Prostate gland (tissue), 2 donors: ENCODE measurements around the gene IFIT1. TPM values are rescaled to one million over a fixed set of nuclear protein-coding genes. Genes with fewer than 3 reads are reported as not detected.
"Not testable (repeated sequence)": the region's sequence is repeated elsewhere in the genome, so short reads cannot be mapped to it uniquely, and the experiment has no call there.

ENCODE experiments used
- DNase-seq: peaks from one replicate; pipeline ENCODE4 v3.0.0-alpha.2; 2019; ENCODE audit warnings: low spot score
- H3K27ac ChIP-seq, 2 donors: fragments of 200-600 bp; sonication (generic); 2 replicates each; pipeline ENCODE4 v1.5.1; 2017 to 2019
- H3K27me3 ChIP-seq: fragments of 200-600 bp; sonication (generic); replicated peaks from 2 replicates; pipeline ENCODE4 v1.5.1; 2019; ENCODE audit not compliant: insufficient read depth
- H3K36me3 ChIP-seq, 2 donors: fragments of 200-600 bp; sonication (generic); 1 replicate in 1 of 2; 2 replicates in 1 of 2; pipeline versions ENCODE4 v1.5.1 to v1.8.1; 2017 to 2019
- H3K4me1 ChIP-seq: fragments of 200-600 bp; sonication (generic); replicated peaks from 2 replicates; pipeline ENCODE4 v1.5.1; 2019
- H3K4me3 ChIP-seq, 2 donors: fragments of 200-600 bp; sonication (generic); 2 replicates each; pipeline ENCODE4 v1.5.1; 2017 to 2019
- H3K9me3 ChIP-seq: fragments of 200-600 bp; sonication (generic); 2 replicates; pipeline ENCODE4 v1.5.1; 2017
- POLR2A ChIP-seq: fragments of 450-650 bp; IDR thresholded peaks from one replicate; pipeline ENCODE4 v1.6.1; 2016; ENCODE audit warnings: antibody characterized with exemption, mild to moderate bottlenecking
- POLR2AphosphoS5 ChIP-seq: sonication (generic); formaldehyde crosslinking; IDR thresholded peaks from one replicate; pipeline ENCODE4 v1.6.1; 2017; ENCODE audit warnings: antibody characterized with exemption
- WGBS: methylation state at CpG from one replicate; pipeline ENCODE4 v1.1.5; 2018; 5-methylcytosine and 5-hydroxymethylcytosine counted together
- intact Hi-C: fragments of 100-400 bp; cut with DNase I; formaldehyde crosslinking; loops from one replicate; pipeline ENCODE4 v1.14.2; 2022
- total RNA-seq, 2 donors: library from RNA; depleted of rRNA; stranded (reverse); fragments of >200 nt; gene quantifications; one replicate each; pipeline ENCODE4 v1.1.0, GENCODE V29; 2016
- TF ChIP-seq, protein P1 (sequence below), 4 experiments: fragments of 200-600 bp in 2 of 4; fragments of 450-650 bp in 2 of 4; sonication (generic) in 2 of 4; IDR thresholded peaks; 1 replicate in 3 of 4; 2 replicates in 1 of 4; pipeline ENCODE4 v1.5.1; 2016 to 2019; ENCODE audit warnings: antibody characterized with exemption in 4 of 4, mild to moderate bottlenecking in 2 of 4, moderate library complexity in 2 of 4

IFIT1 gene
- total RNA-seq, 2 donors from 2014 or later, result 7.6 to 17.4 TPM

DNA sequence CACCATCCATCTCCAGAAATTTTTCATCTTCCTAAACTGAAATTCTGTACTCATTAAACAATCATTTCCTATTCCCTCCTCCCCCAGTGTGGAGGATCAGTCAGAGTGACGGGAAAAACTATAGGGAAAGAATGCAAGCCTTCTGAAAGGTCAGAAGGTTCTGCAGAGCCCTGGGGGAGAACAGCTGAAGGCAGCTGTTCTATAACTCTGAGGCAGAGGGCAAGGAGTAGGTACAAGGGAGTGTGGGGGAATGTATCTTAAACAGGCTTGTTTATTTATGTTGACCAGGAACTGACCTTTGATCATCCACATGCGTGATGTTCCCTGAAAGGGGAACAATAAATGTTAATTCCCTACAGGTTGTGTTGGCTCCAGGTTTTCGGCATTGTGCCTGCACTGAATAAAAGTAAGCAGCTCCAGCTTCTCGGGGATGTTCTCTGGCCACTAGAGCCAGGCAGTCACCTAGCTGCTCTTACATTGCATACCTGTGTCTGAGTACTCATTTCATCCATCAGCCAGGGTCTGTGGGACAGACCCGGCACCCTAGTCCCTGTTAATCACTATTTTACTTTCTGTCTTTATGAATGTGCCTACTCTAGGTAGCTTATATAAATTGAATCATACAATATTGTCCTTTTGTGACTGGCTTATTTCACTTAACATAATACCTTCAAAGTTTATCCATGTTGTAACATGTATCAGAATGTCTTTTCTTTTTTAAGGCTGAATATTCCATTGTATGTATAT, 5.8 kb downstream of the IFIT1 start:
- no peaks in the 10 kb centered on the region for H3K27me3 ChIP-seq
- H3K9me3 ChIP-seq, result no peaks in the 10 kb centered on the region
- TF ChIP-seq, protein P1, sequence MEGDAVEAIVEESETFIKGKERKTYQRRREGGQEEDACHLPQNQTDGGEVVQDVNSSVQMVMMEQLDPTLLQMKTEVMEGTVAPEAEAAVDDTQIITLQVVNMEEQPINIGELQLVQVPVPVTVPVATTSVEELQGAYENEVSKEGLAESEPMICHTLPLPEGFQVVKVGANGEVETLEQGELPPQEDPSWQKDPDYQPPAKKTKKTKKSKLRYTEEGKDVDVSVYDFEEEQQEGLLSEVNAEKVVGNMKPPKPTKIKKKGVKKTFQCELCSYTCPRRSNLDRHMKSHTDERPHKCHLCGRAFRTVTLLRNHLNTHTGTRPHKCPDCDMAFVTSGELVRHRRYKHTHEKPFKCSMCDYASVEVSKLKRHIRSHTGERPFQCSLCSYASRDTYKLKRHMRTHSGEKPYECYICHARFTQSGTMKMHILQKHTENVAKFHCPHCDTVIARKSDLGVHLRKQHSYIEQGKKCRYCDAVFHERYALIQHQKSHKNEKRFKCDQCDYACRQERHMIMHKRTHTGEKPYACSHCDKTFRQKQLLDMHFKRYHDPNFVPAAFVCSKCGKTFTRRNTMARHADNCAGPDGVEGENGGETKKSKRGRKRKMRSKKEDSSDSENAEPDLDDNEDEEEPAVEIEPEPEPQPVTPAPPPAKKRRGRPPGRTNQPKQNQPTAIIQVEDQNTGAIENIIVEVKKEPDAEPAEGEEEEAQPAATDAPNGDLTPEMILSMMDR (IDR thresholded peaks at IDR 0.05), result no peak
- TF ChIP-seq POLR2A (no peak), POLR2AphosphoS5 (no peak)
- H3K27ac ChIP-seq, result no peak overlapping the region
- 83% methylated on average over 5 of the region's 5 CpGs for WGBS
- H3K4me3 ChIP-seq, result no peak overlapping the region
- no peak for DNase-seq
- intact Hi-C loops, result no loop called here
- no peaks in the 10 kb centered on the region for H3K36me3 ChIP-seq
- H3K4me1 ChIP-seq, result no peaks in the 10 kb centered on the region

GRCh38 chr10:89399956-89400355, 7.5 kb downstream of the IFIT1 start:
- H3K27me3 ChIP-seq, result no peaks in the 10 kb centered on the region
- DNase-seq, result no peak
- intact Hi-C loops, result no loop called here
- TF ChIP-seq POLR2A (no peak), POLR2AphosphoS5 (no peak)
- TF ChIP-seq, protein P1 (IDR thresholded peaks at IDR 0.05), result no peak
- no peaks in the 10 kb centered on the region for H3K9me3 ChIP-seq
- no peaks in the 10 kb centered on the region for H3K36me3 ChIP-seq
- H3K4me3 ChIP-seq, result no peak overlapping the region
- WGBS, result 88% methylated on average over 1 of the region's 1 CpG
- H3K27ac ChIP-seq, result no peak overlapping the region
- no peaks in the 10 kb centered on the region for H3K4me1 ChIP-seq

DNA sequence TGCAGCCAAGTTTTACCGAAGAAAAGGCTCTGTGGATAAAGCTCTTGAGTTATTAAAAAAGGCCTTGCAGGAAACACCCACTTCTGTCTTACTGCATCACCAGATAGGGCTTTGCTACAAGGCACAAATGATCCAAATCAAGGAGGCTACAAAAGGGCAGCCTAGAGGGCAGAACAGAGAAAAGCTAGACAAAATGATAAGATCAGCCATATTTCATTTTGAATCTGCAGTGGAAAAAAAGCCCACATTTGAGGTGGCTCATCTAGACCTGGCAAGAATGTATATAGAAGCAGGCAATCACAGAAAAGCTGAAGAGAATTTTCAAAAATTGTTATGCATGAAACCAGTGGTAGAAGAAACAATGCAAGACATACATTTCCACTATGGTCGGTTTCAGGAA, 10.6 kb downstream of the IFIT1 start:
- no peak overlapping the region for H3K27ac ChIP-seq
- intact Hi-C loops, result no loop called here
- no peaks in the 10 kb centered on the region for H3K36me3 ChIP-seq
- no peak for TF ChIP-seq POLR2A
- TF ChIP-seq POLR2AphosphoS5, result no peak
- TF ChIP-seq, protein P1 (IDR thresholded peaks at IDR 0.05), result no peak
- no peak overlapping the region for H3K4me3 ChIP-seq
- no peaks in the 10 kb centered on the region for H3K27me3 ChIP-seq
- no peaks in the 10 kb centered on the region for H3K9me3 ChIP-seq
- H3K4me1 ChIP-seq, result no peaks in the 10 kb centered on the region
- 91% methylated on average over 2 of the region's 2 CpGs for WGBS
- DNase-seq, result no peak

- intact Hi-C loops, result no loop called here
- Histone ChIP-seq H3K27me3 (no peaks in the 10 kb centered on the region), H3K4me3 (no peak overlapping the region), H3K4me1 (no peaks in the 10 kb centered on the region), H3K9me3 (no peaks in the 10 kb centered on the region), H3K27ac (no peak overlapping the region), H3K36me3 (no peaks in the 10 kb centered on the region)
- TF ChIP-seq, protein P1 (IDR thresholded peaks at IDR 0.05), result no peak
- TF ChIP-seq POLR2A (no peak), POLR2AphosphoS5 (no peak)
- no peak for DNase-seq
- 73% methylated on average over 11 of the region's 11 CpGs for WGBS
These were observed 12.0 kb downstream of the IFIT1 start for GRCh38 chr10:89404104-89405047.

- WGBS, result 95% methylated on average over 9 of the region's 9 CpGs
- H3K4me1 ChIP-seq, H3K27me3 ChIP-seq, H3K36me3 ChIP-seq, intact Hi-C loops, H3K9me3 ChIP-seq, H3K27ac ChIP-seq, H3K4me3 ChIP-seq, DNase-seq: not testable (repeated sequence)
These were observed 13.8 kb downstream of the IFIT1 start for GRCh38 chr10:89406178-89406577.

- H3K36me3 ChIP-seq, H3K27ac ChIP-seq, H3K27me3 ChIP-seq, H3K4me3 ChIP-seq, DNase-seq, intact Hi-C loops, H3K9me3 ChIP-seq, H3K4me1 ChIP-seq: not testable (repeated sequence)
- 93% methylated on average over 3 of the region's 3 CpGs for WGBS
These were observed 15.4 kb downstream of the IFIT1 start for GRCh38 chr10:89407792-89408191.

DNA sequence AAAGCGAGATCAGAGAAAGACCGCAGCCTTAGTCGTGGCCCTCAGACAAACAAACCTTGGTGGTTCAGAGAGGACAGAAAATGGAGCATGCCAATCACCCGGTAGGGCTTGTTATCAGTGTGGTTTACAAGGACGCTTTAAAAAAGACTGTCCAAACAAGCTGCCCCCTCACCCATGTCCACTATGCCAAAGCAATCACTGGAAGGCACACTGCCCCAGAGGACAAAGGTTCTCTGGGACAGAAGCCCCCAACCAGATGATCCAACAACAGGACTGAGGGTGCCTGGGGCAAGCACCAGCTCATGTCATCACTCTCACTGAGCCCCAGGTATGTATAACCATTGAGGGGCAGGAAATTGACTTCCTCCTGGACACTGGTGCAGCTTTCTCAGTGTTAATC, 16.9 kb downstream of the IFIT1 start:
- H3K36me3 ChIP-seq, intact Hi-C loops, H3K27ac ChIP-seq, DNase-seq, H3K27me3 ChIP-seq, H3K4me3 ChIP-seq, H3K4me1 ChIP-seq, H3K9me3 ChIP-seq: not testable (repeated sequence)
- WGBS, result 85% methylated on average over 5 of the region's 5 CpGs

DNA sequence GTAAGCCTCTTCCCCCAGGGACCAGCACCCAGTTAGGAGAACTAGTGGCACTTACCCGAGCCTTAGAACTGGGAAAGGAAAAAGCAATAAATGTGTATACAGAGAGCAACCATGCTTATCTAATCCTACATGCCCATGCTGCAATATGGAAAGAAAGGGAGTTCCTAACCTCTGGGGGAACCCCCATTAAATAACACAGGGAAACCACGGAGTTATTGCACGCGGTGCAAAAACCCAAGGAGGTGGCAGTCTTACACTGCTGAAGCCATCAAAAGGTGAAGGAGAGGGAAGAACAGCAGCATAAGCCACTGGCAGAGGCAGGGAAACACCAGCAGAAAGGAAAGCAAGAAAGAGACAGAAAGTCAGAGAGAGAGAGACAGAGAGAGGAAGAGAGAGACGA, 18.1 kb downstream of the IFIT1 start:
- DNase-seq, H3K36me3 ChIP-seq, H3K27me3 ChIP-seq, intact Hi-C loops, H3K4me1 ChIP-seq, H3K9me3 ChIP-seq, H3K4me3 ChIP-seq, H3K27ac ChIP-seq: not testable (repeated sequence)
- 95% methylated on average over 5 of the region's 5 CpGs for WGBS
